ENCODE data around the gene SH3PXD2B. TPM values are rescaled to one million over a fixed set of nuclear protein-coding genes. Genes with fewer than 3 reads are reported as not detected.
"Not testable (repeated sequence)": the region's sequence is repeated elsewhere in the genome, so short reads cannot be mapped to it uniquely, and the experiment has no call there.

SH3PXD2B gene
- total RNA-seq, 1 donor from 2014 or later, result 12.9 TPM

DNA sequence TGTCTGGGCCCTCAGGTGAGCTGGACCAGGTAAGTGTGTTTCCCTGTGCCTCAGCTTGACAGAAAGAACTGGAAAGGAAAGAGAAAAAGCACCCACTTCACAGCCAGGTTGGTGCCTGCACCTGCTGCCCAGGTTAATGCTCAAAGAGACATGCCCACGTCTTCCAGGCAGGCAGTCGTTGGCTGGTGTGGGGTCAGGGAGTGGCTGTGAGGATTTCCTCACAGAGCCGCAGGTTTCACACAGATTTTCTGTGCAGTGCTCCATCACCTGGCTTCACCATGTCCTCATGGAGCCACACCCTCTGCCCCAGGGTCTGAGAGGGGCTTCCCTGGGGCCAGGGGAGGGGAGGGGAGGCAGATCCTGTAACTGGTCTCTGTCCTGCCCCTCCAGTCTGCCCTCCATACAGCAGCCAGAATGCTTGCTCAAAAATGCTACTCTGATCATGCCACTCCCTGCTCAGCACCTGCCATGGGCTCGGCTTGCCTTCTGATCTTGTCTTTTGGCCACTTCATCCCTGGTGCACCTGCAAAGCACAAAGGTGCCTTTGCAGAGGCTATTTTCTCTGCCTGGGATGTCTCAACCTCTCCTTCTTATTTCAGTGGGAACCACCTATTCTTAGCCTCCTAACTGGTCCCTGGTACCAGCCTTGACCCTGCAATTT, 88.2 kb downstream of the SH3PXD2B start:
- DNase-seq (ENCODE audit: low read depth), result no peak

DNA sequence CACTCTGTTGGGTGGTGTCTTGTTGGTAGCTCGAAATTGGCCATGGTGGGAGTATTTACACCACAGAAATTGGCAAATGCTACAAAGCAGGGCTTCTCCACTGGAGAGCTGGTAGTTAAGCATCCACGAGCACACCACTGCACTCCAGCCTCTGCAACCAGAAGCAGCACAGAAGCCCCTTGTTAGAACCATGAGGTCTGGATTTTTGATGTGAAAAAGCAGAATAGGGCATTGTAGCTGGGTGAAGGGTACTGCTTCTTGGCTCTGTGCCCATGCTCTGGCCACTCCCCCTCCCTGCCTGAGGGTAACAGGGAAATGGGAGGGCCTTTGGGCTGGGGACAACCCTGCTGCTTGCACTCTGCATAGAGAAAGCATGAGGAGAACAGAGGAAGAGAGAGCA, 89.6 kb downstream of the SH3PXD2B start:
- DNase-seq (ENCODE audit: low read depth), result no peak

GRCh38 chr5:172362755-172363154, 91.6 kb downstream of the SH3PXD2B start:
- peak; percentile 24 for DNase-seq (ENCODE audit: low read depth)

GRCh38 chr5:172361566-172362238, 92.6 kb downstream of the SH3PXD2B start:
- peak; percentile 98 for DNase-seq (ENCODE audit: low read depth)

GRCh38 chr5:172358345-172358744, 96.0 kb downstream of the SH3PXD2B start:
- DNase-seq (ENCODE audit: low read depth), result no peak

DNA sequence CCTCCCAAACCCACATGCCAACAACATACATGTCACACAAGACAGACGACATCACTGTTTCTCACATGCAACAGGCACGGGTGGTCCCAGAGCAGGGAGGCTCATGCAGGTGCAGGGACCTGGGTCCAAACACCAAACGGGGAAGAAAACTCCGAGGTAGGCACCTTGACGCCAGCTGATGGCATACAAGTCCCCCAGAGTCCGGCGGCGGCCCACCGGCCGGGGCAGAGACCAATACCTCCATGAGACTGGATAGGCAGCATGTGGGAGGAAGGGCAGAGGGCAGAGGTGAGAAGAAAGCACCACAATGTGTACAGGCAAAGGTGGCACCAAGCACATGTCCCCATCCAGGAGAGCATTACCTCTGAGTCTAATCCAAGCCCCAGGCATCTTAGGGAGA, 97.8 kb downstream of the SH3PXD2B start:
- no peak for DNase-seq (ENCODE audit: low read depth)

GRCh38 chr5:172356047-172356446, 98.3 kb downstream of the SH3PXD2B start:
- no peak for DNase-seq (ENCODE audit: low read depth)

GRCh38 chr5:172353846-172354245, 100.5 kb downstream of the SH3PXD2B start:
- DNase-seq (ENCODE audit: low read depth), result no peak

- no peak for DNase-seq (ENCODE audit: low read depth)
These were observed 101.0 kb downstream of the SH3PXD2B start for GRCh38 chr5:172353271-172353812.

- DNase-seq (ENCODE audit: low read depth), result not testable (repeated sequence)
These were observed 101.8 kb downstream of the SH3PXD2B start for GRCh38 chr5:172352526-172352925.

- DNase-seq (ENCODE audit: low read depth), result peak; percentile 20
These were observed 103.0 kb downstream of the SH3PXD2B start for GRCh38 chr5:172351240-172351778.

DNA sequence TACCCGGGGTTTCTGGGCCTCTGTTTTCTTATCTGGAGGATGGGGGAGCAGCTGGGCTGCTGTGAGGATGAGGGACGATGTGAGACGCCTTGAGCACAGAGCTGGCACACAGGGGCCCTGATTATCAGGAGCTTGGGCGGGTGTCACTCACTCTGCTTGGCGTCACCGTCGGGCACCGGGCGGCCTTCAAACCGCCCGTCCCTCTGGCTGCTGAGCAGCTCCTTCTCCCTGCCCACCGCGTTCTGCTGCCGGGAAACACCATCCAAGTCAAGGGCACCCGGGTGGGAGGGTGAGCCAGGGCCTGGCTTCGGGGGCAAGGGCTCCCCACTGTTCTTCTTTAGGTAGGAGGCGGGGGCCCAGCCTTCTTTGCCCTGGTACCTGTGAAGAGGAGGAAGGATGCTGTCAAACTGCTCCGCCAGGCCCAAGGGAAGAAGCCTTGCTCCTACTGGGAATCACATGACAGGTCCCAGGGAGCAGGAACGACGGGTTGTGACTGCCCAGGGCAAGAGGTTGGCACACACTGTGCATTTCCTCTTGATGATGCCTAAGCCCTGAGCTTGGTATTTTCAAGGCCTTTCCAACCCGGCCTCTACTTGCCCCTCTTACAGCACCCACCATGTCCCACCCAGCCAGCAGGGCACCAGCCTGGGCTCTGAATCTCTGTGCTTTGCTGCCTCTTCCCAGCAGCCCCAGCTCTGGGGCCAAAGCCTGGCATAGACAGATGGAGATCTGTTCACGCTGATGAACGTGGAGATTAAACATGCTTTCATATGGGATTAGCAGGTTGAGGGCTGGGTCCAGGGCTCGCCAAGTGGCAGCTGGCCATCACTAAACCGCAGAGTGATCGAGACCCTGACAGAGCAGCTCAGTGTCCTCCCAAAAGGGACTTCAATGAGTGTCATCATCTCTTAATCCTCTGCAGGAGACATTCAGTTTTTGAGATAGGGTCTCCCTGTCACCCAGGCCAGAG, 103.8 kb downstream of the SH3PXD2B start:
- no peak for DNase-seq (ENCODE audit: low read depth)

DNA sequence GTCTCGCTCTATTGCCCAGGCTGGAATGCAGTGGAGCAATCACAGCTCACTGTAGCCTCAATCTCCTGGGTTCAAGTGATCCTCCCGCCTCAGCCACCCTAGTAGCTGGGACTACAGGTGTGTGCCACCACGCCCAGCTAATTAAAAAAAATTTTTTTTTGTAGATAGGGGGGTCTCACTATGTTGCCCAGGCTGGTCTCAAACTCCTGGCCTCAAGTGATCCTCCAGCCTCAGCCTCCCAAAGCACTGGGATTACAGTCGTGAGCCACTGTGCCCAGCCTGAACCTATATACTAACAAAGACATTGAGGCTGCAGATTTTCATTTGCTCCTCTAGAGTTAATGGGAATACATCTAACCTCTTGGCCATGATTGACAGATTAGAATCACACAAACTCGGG, 105.6 kb downstream of the SH3PXD2B start:
- DNase-seq (ENCODE audit: low read depth), result not testable (repeated sequence)

DNA sequence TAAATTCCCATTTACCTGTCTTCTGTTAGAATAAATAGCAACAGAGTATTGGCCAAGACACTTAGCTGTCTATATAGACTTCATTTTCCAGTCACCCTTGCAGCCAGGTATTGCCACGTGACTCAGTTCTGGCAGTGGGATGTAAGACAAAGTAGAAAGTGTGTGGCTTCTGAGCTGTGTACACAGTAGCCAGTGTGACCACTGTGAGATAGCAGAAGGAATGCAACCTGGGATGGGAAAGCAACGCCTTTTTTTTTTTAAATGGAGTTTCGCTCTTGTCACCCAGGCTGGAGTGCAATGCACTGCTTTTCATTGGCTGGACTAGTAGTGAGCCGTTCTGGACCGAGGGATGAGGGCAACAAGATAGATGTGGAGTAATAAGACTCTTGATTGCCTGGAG, 106.2 kb downstream of the SH3PXD2B start:
- DNase-seq (ENCODE audit: low read depth), result no peak

DNA sequence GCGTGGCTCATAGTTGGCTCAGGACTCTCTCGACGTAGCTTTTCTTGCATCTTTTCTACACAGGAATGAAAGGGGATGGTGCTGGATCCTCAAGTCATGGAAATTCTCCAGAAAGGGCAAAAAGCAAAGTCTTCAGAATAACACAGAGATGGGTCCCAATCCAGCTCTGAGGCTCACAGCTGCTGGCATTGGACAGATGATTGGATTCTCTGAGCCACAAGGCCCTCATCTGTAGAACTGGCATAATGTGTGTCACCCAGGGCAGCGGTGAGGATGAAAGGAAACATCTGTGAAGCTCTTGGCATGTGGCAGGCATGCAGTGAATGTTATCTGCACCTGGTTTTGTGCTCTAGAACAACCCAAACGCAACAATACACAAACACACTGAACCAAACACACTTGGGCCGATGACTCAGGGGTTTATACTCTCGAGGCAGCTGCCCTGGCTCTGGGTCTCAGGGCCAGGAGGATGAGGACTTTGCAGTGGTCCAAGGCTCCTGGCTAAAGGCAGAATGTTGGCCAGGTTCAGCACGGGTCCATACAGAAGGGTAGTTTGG, 106.8 kb downstream of the SH3PXD2B start:
- no peak for DNase-seq (ENCODE audit: low read depth)

DNA sequence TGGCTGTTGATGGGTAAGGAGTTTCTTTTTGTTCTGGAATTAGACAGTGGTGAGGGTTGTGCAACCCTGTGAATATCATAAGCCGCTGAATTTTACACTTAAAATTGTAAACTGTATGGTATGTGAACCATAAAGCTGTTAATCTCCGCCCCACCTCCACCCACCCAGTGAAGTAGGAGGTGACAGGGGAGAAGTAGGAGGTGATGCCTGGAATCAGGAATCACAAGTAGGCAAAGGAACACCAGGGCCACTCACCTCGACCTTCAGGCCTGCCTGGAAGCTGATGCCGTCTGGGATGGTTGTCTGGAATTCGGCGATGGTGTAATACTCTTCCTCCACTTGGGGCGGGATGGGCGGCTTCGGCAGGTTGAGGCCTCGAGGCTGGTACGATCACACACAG, 108.4 kb downstream of the SH3PXD2B start:
- no peak for DNase-seq (ENCODE audit: low read depth)

DNA sequence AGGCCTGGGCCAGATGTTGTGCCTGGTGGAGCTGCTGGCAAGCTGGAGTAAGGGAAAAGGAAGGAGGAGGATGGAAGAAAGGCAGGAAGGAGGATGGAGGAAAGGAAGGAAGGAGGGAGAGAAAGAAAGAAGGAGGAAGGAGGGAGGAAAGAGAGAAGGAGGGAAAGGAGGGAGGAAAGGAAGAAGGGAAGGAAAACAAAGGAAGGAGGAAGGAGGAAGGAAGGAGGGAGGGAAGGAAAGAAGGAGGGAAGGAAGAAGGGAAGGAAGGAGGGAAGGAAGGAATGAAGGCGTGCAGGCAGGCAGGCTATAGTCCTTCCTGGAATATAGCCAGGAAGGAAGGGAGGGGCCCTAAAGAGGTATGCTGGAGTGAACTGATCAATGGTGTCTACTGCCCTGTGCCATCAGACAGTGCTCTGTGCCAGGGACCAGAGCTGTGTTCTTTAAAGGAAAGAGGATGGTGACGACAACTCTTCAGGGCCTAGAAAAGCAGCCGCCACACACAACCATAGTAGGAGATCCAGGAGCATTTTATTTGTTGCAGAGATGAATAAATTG, 109.4 kb downstream of the SH3PXD2B start:
- DNase-seq (ENCODE audit: low read depth), result no peak

- DNase-seq (ENCODE audit: low read depth), result peak; percentile 54
These were observed 110.6 kb downstream of the SH3PXD2B start for GRCh38 chr5:172343741-172344140.

DNA sequence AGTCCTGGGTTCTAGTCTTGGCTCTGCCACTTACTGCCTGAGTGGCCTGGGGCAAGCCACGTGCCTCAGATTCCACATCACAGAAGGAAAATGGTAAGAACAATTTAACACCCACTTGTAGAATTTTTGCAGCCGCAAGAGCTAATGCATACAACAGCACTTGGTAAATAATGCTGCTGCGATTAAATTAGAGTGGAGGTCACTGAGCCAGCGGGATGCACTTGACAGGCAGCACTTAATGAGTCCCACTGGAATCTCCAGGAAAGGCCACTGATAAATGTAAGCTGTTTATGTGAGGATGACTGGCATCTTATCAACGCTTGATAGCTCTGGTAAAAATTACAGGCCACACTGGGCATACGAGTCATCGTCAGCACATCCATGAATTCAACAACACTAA, 111.4 kb downstream of the SH3PXD2B start:
- DNase-seq (ENCODE audit: low read depth), result peak; percentile 19

- no peak for DNase-seq (ENCODE audit: low read depth)
These were observed 114.8 kb downstream of the SH3PXD2B start for GRCh38 chr5:172339264-172340180.

Measured in renal cortical epithelial cell (primary cell).